Measurements from ENCODE around the gene CDK7. TPM values are rescaled to one million over a fixed set of nuclear protein-coding genes. Genes with fewer than 3 reads are reported as not detected.
"Not testable (repeated sequence)": the region's sequence is repeated elsewhere in the genome, so short reads cannot be mapped to it uniquely, and the experiment has no call there.

The CDK7 gene
- polyA plus RNA-seq (2013, experiment 1 of 2; ENCODE audit: insufficient read length): 60.7 TPM
- 74.9 TPM for polyA plus RNA-seq (2013, experiment 2 of 2; ENCODE audit: insufficient read length)

DNA sequence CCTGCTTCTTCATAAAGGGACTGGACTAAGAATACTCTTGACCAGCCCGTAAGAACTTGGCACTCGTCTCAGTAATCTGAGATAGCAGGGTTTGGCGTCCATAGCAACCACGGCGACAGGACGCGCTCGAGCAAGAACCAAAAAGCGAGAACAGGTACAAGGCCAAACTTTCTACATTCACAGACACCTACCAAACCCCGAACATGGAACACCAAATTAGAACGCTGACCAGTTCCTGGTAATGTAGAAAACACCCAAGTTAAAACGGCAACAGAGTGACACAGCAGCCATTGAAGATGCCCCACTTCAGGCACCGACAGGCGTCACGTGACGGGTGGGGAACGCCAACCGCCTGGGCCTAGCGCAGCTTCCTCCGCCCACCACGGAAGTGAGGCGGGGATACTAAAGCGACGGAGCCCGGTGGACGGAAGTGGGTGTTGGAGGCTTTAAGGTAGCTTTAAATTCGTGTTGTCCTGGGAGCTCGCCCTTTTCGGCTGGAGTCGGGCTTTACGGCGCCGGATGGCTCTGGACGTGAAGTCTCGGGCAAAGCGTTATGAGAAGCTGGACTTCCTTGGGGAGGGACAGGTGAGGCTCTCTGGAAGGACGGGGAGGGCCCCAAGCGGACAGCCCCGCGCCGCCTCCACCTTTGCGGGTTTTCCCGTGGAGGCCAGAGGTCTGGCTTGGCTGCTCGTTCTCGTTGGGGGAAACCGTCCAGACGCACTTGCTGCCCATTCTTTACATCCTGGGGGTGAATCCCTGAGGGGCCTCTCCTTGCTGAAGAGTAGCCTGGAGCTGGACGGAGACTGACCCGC, at the start of gene CDK7:
CDK7 (plus strand) TSS at position 430 of the 812 bp plus-strand sequence; CDS start at position 520, 90 bp downstream.
- DNase-seq: peak; percentile 94

DNA sequence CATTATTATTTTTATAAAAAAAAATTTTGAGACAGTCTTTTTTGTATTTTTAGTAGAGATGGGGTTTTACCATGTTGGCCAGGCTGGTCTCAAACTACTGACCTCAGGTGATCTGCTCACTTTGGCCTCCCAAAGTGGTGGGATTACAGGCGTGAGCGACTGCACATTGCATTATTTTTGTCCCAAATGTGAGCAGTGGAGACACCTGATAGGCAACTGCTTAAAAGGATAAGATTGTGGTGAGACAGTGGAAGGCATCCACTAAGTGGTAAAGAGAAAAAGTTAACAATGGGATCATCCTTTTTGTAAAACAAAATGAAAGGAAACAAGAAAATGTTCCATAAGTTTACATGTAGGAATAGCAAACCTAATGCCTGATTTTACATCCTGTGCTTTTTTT, 47.3 kb upstream of the CDK7 start:
- DNase-seq: no peak

DNA sequence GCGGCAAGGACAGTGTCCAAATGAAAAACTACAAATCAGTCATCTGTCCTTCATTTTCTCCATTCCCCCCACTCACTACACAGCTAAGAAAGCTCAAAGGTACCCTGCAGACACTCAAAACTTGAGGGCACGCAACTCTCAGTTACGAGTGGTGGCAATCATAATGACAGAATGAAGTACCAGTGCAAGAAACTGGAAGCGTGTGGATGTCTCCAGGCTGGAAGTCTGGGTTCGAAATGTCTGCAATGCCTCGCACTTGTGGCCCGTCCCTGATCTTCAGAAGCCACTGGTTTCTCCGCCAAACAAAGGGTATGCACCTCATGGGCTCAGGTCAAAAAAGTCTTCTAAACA, 45.9 kb upstream of the CDK7 start:
- no peak for DNase-seq

DNA sequence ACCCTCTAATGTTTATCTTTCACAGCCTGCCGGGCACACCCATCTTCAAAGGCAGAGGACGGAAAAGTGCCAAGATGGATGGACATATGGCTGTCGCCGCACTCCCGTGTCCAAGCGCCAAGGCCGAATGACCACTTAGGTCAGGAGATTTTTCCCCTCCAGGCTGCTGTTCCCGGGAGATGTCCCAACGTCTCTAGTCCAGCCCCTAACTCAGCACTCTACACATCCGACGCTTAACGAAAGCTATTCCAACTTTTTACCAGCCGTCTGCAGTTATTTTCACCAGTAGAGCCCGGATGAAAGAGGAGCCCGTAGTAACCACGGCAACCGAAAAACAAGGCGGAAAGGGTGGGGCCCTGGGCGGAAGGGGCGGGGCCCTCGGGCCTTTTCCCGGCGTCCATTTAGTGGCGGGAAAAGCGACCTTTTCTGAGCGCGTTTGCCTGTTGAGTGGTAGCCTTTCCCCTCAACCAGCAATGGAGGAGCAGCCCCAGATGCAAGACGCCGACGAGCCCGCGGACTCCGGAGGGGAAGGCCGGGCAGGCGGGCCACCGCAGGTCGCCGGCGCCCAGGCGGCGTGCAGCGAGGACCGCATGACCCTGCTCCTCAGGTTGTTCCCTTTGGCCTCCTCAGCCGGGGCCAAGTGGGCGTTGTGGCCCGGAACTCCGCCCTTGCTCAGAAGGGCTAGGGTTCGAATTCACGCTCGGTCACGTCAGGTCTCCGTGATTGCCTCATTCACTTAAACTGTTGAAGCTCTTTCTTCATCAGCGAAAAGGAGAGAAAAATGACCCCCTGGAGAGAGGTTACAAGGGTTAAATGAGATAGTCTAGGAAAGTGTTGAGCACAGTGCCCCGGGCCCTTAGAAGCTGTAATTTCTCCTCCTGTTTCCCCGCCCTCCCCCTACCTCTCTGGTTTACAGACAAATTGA, 45.3 kb upstream of the CDK7 start, which contains the start of gene CENPH:
CENPH (plus strand) TSS at position 422 of the 925 bp plus-strand sequence; CDS start at position 474, 52 bp downstream.
- DNase-seq: peak; percentile 93

DNA sequence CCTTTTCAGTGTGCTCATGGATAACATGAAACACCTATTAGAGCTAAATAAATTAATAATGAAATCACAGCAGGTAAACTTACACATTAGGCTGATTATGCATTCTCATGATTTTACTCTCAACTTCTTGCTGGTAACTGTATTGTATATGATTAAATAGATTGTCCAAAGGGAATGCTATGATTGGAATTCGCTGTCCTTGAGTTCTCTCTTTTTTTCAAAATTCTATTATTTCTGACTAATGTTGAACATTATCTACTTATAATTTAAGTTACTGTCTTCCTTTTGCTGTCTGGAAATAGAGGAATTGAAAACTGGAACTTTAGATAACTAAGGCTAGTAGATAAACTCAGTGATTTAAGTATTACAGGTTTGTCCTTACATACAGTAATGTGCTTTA, 32.2 kb upstream of the CDK7 start:
- DNase-seq: peak; percentile 56

DNA sequence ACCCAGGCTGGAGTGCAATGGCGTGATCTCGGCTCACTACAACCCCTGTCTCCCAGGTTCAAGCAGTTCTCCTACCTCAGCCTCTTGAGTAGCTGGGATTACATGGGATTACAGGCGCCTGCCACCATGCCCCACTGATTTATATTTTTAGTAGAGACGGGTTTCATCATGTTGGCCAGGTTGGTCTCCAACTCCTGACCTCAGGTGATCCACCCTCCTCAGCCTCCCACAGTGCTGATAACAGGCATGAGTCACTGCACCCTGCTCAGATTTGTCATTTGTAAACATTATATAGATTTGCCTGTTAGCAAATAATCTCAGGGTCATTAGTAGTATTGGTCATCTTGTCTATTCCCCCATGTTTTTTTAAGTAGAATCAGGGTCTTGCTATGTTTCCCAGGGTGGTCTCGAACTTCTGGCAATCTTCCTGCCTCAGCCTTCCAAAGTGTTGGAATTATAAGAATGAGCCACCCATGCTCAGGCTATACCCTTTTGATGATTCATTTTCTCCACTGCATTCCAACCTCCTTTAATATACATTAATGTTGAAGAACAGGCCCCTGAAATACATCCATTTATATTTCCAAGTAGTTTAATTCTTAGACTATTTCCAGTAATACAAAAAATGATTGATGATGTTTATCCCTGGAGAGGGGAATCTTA, 28.0 kb upstream of the CDK7 start:
- DNase-seq: peak; percentile 69

DNA sequence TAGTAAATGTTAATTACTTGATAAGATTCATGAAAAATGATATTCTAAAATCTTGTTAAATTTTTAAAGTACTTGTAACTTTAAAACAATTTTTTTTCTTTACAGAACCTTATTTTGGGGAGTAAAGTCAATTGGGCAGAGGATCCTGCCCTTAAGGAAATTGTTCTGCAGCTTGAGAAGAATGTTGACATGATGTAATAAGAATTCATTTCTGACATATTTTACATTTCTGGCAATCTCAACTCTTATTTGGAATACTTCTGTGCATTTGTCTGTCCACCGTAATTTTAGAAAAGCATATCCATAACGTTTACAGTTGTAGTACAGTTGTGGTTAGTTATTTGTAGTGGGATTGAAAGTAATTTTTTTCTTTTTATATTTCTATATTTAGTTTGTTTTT, 25.1 kb upstream of the CDK7 start:
- peak; percentile 78 for DNase-seq

DNA sequence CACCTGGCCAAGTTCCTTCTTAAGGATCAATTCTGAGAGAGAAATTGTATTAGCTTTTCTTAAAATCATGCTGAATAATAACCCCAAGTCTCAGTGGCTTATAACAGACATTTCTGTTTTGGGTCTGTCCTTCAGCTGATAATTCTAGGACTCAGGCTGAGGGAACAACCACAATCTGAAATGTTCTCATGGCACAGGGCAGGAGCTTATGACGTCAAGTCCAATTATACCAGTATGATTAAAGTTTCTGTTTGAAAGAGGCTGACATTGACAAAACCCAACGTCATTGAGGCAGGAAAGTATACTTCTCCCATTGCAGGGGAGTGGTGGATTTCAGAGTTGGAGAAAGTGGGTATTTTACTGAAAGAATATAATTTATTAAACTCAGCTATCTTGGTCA, 23.5 kb upstream of the CDK7 start:
- DNase-seq: no peak

DNA sequence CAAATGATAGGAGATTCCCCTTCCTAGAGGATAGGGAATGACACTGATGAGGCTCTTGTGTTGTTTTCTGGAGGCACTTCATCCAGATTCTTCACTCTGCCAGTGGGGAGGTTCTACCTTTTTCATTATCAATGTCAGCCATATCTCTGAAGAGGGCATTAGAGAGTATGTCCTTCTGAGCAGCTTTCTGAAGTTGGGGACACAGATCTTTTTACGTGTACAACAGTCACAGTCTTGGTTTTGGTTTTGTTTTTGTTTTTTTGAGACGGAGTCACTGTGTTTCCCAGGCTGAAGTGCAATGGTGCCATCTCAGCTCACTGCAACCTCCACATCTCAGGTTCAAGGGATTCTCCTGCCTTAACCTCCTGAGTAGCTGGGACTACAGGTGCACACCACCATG, 22.7 kb upstream of the CDK7 start:
- no peak for DNase-seq

DNA sequence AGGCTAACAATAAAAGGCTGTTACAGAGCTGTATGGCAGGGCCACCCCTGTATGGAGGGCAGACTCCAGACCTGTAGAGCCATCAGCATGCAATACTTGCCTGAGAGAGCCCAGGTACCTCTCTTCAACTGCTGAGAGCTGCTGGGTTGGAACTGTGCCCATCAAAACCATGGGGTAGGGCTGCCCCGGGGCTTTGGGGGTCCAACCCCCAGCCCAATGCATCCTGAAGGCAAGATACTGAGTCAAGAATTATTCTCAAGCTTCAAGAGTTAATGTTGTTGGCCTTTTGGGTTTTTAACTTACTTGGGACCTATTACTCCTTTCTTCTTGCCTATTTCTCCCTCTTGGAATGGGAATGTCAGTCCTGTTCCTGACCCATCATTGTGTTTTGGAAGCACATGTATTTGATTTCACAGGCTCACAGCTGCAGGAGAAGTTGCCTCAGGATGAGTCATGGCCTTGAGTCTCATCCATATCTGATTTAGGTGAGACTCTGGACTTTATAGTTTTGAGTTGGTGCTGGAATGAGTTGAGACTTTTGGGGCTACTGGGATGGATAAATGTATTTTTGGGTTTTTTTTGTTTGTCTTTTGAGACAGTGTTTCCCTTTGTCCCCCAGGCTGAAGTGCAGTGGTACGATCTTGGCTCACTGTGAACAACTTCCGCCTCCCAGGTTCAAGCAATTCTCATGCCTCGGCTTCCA, 21.0 kb upstream of the CDK7 start:
- peak; percentile 34 for DNase-seq

DNA sequence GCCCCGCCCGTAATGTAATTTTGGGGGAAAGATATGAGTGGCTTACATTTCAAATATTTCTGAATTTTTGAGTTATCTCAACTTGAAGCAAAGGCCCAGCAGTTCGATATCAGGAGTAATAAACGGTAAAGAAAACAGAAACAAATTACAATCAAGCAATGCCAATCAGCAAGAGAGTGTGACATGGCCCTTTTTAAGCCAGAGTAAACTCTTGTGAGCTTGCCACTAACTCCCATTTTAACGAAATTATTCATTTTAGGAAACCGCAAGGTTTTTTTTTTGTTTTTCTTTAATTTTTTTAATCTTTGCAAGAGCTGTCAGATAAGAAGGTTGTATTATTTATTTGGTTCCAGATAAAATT, 17.6 kb upstream of the CDK7 start:
- DNase-seq: no peak

DNA sequence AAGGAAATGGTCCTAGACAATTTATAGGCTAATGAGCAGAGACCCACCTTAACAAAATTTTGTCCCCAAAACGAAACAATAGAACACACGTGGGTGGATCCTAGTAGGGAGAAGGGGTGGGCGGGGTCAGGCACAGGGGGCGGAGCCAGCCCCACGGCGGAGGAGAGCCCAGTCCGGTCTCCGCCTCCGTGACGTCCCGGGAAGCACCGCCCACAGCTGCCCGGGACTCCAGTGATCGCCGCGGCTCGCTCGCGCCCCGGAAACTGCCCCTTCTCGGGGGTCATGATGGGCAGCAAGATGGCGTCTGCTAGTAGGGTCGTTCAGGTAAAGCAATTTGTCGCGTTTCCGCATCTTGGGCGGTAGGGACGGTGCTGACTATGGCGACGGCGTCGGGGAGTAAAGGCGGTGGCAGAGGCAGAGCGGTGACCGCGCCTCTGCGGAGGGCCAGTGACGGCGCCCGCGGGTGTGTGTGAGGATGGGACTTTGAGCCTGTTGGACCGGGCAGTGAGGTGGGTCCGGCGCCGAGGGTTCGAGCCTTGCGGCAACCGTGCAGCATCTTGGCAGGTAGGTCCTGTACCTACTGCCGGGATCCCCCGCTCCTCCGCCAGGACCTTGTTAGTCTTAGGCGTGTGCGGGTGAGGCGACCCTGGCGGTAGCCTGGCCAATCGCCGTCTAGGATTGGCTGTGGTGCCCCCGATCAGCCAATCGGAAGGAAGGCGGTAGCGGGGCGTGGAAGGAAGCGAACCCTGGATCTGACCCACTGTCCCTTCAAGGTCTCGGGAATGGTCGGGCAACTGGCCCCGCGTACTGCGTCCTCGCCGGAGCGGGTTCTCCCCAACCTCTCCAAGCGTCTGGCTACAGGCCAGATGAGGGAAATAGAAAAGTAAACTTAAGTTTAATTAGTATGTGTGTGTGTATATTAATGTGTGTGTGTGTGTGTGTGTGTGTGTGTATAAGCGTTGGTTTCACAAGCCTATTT, 16.8 kb upstream of the CDK7 start:
- DNase-seq: peak; percentile 90

DNA sequence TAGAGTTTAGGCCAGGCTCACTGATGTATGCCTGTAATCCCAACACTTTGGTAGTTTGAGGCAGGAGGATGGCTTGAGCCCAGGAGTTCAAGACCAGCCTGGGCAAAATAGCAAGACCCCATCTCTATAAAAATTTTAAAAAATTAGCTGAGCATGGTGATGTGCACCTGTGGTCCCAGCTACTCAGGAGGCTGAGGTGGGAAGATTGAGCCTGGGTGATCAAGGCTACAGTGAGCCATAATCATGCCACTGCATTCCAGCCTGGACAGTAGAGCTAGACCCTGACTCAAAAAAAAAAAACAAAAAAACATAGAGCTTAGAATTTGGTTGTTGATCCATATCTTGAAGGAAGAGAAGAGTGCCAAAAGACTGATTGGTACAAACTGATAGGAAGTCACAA, 14.7 kb upstream of the CDK7 start:
- no peak for DNase-seq

DNA sequence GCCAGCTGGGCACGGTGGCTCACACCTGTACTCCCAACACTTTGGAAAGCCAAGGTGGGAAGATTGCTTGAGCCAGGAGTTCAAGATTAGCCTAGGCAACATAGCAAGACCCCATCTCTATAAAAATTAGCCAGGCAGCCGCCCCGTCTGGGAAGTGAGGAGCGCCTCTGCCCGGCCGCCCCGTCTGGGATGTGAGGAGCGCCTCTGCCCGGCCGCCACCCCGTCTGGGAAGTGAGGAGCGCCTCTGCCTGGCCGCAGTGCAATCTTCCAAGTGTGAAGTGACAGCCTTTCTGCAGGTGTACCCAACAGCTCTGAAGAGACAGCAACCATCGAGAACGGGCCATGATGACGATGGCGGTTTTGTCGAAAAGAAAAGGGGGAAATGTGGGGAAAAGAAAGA, 14.3 kb upstream of the CDK7 start:
- DNase-seq: not testable (repeated sequence)

DNA sequence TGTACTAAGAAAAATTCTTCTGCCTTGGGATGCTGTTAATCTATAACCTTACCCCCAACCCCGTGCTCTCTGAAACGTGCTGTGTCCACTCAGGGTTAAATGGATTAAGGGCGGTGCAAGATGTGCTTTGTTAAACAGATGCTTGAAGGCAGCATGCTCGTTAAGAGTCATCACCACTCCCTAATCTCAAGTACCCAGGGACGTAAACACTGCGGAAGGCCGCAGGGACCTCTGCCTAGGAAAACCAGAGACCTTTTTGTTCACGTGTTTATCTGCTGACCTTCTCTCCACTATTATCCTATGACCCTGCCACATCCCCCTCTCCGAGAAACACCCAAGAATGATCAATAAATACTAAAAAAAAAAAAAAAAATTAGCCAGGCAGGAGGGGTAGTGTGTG, 13.9 kb upstream of the CDK7 start:
- not testable (repeated sequence) for DNase-seq

DNA sequence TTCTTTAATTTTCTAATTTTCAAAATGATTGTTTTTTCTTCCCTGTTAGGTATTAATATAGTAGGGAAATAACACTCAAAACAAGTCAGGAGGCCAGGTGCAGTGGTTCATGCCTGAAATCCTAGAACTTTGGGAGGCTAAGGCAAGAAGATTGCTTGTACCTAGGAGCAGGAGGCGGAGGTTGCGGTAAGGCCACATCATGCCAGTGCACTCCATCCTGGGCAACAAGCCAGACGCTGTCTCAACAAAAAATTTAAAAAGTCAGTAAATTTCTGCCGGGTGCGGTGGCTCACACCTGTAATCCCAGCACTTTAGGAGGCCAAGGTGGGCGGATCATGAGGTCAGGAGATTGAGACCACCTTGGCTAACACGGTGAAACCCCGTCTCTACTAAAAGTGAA, 10.2 kb upstream of the CDK7 start:
- no peak for DNase-seq

DNA sequence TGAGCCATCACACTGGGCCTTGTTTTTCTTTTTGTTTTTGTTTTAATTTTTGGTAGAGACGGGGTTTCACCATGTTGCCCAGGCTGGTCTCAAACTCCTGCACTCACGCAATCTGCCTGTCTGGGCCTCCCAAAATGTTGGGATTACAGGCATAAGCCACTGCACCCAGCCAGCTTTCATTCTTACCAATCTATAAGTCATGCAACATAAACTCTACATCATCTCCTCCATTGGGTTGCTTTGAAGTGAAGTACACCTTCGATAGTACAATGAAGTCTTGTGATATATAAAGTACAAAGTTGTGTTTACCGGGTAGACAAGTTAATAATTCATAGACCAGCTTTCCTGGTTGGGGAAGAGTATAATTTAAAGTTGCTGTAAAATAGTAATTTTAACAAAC, 8.8 kb upstream of the CDK7 start:
- DNase-seq: no peak

DNA sequence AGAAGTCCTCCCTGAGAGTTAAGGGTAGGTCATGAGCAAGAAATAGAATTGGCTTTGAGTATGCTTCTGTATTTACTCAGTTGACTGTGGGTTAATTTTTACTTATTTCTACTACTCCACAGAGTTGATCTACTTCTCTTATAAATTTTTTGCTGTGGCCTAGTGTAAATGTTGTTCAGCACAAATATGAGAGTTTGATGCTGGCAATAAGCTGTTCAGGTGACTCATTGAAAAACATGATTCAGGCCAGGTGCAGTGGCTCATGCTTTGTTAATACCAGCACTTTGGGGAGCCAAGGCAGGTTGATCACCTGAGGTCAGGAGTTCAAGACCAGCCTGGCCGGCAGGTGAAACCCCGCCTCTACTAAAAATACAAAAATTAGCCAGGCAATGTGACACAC, 4.5 kb upstream of the CDK7 start:
- no peak for DNase-seq

DNA sequence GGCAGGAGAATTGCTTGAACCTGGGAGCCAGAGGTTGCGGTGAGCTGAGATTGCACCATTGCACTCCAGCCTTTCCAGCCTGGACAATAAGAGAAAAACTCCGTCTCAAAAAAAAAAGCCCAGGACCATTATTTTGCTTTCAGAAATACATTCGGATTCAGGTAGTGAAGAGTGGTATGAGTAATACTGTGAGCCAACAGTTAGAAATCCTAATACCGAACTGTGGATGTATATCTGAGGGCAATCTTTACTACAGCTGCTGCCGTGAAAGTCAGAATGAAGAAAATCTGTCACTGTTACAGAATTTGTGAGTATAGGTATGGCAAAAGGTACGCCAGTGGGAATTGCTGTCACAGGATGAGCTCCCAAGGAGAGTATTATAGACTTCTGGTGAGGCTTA, 3.4 kb upstream of the CDK7 start:
- DNase-seq: no peak

DNA sequence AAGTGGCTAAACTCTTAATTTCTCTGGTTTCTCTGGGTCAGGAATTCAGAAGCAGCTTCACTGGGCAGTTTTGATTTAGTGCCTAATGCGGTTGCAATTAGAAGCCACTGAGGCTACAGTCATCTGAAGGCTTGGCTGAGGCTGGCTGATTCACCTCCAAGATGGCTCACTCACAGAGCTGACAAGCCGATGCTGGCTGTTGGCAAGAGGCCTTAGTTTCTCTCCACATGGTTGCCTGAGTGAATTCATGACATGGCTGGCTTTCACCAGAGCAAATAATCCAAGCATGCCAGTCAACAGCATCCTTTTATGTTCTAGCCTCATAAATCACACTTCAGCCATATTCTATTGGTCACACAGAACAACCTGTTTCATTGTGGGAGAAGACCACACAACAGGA, 2.8 kb upstream of the CDK7 start:
- DNase-seq: no peak

DNA sequence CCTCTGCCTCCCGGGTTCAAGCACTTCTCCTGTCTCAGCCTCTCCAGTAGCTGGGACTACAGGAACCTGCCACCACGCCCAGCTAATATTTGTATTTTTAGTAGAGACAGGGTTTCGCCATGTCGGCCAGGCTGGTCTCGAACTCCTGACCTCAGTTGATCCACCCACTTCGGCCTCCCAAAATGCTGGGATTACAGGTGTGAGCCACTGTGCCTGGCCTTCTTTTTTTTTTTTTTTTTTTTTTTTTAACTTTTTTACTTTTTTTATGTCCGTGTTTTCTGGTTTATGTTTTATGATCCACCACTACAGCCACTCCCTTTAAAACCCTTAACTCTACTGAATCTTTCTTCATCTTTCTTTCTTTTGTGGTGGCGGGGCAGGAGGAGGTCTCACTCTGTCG, 2.0 kb downstream of the CDK7 start:
- DNase-seq: not testable (repeated sequence)

All from fibroblast of skin of back (primary cell).